ENCODE results near the gene UBXN1. TPM values are rescaled to one million over a fixed set of nuclear protein-coding genes. Genes with fewer than 3 reads are reported as not detected.
"Not testable (repeated sequence)": the region's sequence is repeated elsewhere in the genome, so short reads cannot be mapped to it uniquely, and the experiment has no call there.

The UBXN1 gene
- total RNA-seq, 4 donors from 2014 or later: 194 to 275 (median 235) TPM

GRCh38 chr11:62654297-62654696, 24.6 kb downstream of the UBXN1 start:
- no peak overlapping the region for H3K4me3 ChIP-seq (ENCODE audit: low read depth, poor library complexity, severe bottlenecking)
- DNase-seq (ENCODE audit: low spot score in 2 of 2): no peak
- TF ChIP-seq CTCF (IDR thresholded peaks at IDR 0.05): no peak
- no peak for TF ChIP-seq POLR2A (IDR thresholded peaks at IDR 0.05)
- intact Hi-C loops (cut with DNase I; ENCODE audit: low total_unique reads): no loop called here
- WGBS, 2 donors: 89 to 93% methylated on average over 11 of the region's 11 CpGs

DNA sequence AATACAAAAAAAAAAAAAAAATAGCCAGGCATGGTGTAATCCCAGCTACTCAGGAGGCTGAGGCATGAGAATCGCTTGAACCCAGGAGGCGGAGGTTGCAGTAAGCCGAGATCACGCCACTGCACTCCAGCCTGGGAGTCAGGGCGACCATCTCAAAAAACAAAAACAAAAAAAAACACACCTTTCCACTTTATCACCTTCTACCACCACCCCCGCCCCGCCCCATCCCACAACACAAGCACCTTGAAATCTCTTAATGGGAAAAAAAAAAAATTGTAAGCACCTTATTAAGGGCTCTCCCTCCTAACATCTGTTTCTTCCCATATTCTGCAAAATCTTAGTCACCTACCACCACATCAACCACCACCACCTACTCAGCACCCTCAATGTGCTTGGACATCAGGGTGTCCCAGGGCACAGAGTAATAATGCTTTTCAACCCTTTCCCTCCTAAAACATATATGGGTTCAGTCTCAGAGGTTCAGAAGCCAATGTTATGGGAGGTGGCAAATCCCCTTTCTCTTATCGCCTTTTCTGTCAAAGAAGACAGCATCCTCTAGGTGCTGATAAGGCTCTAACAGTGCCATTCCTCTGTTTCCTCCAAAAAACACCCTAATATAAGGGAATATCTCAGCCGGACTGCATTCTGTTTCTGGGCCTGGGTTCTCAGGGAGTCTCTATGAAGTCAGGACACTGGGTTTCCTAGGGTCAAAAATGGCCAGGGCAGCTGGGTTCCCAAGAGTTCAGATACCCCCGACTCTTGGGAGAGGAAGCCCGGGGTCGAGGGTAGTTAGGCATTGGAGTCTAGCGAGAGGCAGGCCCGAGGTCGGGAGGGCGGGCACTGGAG, 26.5 kb downstream of the UBXN1 start:
- no peak for DNase-seq (ENCODE audit: low spot score in 2 of 2)
- TF ChIP-seq POLR2A (IDR thresholded peaks at IDR 0.05): no peak
- intact Hi-C loops (cut with DNase I; ENCODE audit: low total_unique reads): no loop called here
- peak overlapping the region; percentile 87 for H3K4me3 ChIP-seq (ENCODE audit: low read depth, poor library complexity, severe bottlenecking)
- WGBS, 2 donors: 30% methylated on average over 16 of the region's 16 CpGs

- intact Hi-C loops (cut with DNase I; ENCODE audit: low total_unique reads); H3K4me3 ChIP-seq (ENCODE audit: low read depth, poor library complexity, severe bottlenecking): not testable (repeated sequence)
- WGBS, 2 donors: 95 to 96% methylated on average over 12 of the region's 12 CpGs
These were observed 28.6 kb downstream of the UBXN1 start for GRCh38 chr11:62650283-62650682.

GRCh38 chr11:62649486-62649885, 29.4 kb downstream of the UBXN1 start:
- no peak overlapping the region for H3K4me3 ChIP-seq (ENCODE audit: low read depth, poor library complexity, severe bottlenecking)
- TF ChIP-seq POLR2A (IDR thresholded peaks at IDR 0.05) (no peak), CTCF (IDR thresholded peaks at IDR 0.05) (no peak)
- intact Hi-C loops (cut with DNase I; ENCODE audit: low total_unique reads): no loop called here
- 89 to 93% methylated on average over 11 of the region's 11 CpGs for WGBS, 2 donors
- no peak for DNase-seq (ENCODE audit: low spot score in 2 of 2)

More at GRCh38 chr11:62650283-62650682, 28.6 kb downstream of the UBXN1 start:
- DNase-seq (ENCODE audit: low spot score in 2 of 2): not testable (repeated sequence)

DNA sequence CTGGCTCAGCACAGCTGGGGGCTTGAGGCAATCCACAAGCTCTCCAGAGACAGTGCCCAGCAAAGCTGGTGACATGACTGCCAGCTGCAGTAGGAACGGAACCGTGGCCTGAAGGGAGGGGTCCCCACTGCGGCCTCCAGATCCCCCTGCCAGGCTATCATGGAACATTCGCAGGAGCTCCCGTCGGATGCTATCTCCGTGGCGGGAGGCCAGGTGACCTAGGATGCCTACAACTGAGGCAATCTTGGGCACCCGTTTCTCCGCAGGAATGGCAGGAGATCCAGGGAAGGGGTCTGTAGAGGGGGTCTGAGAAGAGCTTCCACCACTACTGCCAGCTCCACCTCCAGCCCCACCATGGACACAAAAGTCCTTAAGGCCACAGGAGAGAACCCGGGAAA, 29.9 kb downstream of the UBXN1 start:
- intact Hi-C loops (cut with DNase I; ENCODE audit: low total_unique reads): no loop called here
- H3K4me3 ChIP-seq (ENCODE audit: low read depth, poor library complexity, severe bottlenecking): no peak overlapping the region
- DNase-seq (ENCODE audit: low spot score in 2 of 2): no peak
- TF ChIP-seq CTCF (IDR thresholded peaks at IDR 0.05) (no peak), POLR2A (IDR thresholded peaks at IDR 0.05) (no peak)
- WGBS, 2 donors: 80 to 93% methylated on average over 5 to 11 of the region's 11 CpGs

DNA sequence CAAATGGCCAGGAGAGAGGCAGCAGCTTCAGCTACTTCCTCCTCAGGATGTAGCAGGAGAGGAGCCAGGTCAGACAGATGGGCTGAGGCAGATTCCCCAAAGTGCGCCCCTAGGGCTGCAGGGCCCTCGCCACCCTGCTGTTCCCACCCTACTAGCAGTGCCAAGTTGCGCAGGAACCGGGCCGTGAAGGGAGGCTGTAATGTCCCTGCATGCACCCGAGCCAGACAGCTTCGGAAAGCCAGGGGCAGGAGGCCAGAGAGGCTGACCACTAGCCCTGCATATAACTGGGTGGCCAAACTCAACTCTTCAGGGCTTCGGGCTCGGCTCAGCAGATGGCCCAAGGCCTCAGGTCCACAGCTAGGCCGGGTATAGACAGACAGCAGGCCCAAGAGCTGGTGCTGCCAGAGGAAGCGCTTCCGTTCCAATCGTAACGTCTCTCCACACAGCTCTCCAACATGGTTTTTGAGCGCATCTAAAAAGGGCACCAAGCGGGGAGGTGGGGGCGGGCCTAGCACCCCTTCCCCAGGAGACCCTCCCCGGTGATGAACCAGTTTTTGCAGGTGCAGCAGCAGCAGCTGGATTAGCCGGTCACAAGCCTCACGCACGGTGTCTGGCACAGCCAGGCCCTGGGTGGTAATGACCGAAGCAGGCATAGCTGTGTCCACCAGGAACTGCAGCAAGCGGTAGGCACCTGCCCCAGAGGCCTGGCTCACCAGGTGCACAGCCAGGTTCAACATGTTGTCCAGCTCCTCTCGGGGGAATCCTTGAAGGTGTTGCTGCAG, 30.5 kb downstream of the UBXN1 start:
- no peak for DNase-seq (ENCODE audit: low spot score in 2 of 2)
- no peak overlapping the region for H3K4me3 ChIP-seq (ENCODE audit: low read depth, poor library complexity, severe bottlenecking)
- WGBS, 2 donors: 86 to 89% methylated on average over 21 to 23 of the region's 24 CpGs
- intact Hi-C loops (cut with DNase I; ENCODE audit: low total_unique reads): no loop called here
- TF ChIP-seq POLR2A (IDR thresholded peaks at IDR 0.05): no peak
- no peak for TF ChIP-seq CTCF (IDR thresholded peaks at IDR 0.05)
